ENCODE data around the gene C1orf122.
"Not testable (repeated sequence)": the region's sequence is repeated elsewhere in the genome, so short reads cannot be mapped to it uniquely, and the experiment has no call there.

The C1orf122 gene

DNA sequence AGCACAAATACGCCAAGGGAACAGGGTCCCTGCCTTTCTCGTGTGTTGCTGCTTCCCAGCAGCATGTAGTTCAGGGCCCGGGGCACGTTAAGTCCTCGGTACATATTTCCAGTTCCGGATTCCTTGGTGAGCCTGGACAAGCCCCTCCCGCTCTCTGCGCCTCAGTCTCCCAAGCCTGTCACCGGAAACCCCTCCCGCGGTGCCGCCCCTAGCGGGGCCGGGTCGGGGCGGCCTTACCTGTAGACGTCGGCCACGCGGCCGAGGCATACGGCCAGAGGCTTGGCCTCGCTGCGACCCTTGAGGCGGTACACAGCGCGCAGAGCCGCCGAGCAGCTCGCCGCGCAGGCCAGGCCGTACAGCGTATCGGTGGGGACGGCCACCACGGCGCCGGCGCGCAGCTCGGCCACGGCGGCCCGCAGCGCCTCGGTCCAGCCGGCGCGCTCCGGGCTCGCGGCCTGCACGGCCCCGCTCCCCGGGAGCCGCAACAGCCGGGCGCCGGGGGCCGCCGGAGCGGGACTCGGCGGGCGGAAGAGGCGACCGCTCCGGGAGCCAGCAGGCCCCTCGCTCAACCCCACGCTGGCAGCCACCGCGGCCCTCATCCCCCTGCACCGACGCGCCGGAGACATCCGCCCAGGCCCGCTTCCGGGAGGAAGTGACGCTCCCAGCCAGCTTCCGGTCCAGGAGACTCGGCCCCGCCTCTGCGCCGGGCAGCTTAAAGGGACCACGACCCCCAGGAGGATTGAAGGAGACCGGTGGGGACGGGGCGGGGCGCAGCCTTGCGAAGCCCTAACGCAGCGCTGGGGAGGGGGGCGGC is at the start of gene C1orf122, which contains the start of gene YRDC:
C1orf122 (plus strand) TSS at position 236 of the 814 bp plus-strand sequence. CDS start 615 bp downstream, outside the sequence.
YRDC (minus strand) TSS at position 654 of the 814 bp plus-strand sequence; CDS start at position 626, 28 bp downstream.
- peak; percentile 50 to 95 (median 88) for DNase-seq

GRCh38 chr1:37759451-37759850 is 48.1 kb upstream of the C1orf122 start:
- DNase-seq: no peak

- no peak for DNase-seq
Observed at GRCh38 chr1:37761416-37762095, 46.0 kb upstream of the C1orf122 start.

- DNase-seq: no peak
Observed at GRCh38 chr1:37762516-37762915, 45.1 kb upstream of the C1orf122 start.

DNA sequence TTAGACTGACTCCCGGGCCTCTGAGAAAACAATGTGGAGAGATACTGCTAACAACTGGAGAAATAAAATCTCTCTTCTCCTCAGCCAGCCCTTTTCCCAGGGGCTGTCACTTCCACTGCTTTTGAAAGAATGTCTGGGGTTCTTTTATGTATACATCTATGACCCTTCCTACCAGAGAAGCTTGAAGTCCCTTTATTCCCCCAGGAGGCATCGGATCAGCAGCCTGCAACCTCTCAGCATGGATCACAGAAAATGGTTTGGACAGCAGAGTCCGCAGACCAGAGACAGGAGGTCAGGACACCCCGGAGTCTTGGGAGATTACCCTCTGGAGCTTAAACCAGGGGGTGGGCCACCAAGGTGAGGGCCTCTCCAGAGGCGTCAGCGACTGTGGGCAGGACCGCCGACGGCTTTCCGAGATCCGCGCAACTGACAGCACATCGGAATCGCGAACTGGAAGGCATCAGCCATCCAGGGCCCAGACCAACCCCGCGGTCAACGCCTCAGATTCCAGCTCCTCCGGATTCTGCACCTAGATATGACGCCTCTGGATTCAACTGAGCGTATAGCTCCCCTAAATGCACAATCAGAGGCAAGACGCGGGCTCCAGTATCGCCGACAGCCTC is 43.7 kb upstream of the C1orf122 start:
- no peak for DNase-seq

GRCh38 chr1:37764414-37764825 is 43.2 kb upstream of the C1orf122 start:
- peak in 1 of 14 donors; percentile 4 for DNase-seq

GRCh38 chr1:37764888-37765441 is 42.6 kb upstream of the C1orf122 start, which contains the start of gene EPHA10:
TSS of gene EPHA10 (minus strand) at chr1:37765120. CDS start at chr1:37765066, 54 bp downstream.
- DNase-seq: no peak

- no peak for DNase-seq
Observed at GRCh38 chr1:37765916-37766664, 41.5 kb upstream of the C1orf122 start.

GRCh38 chr1:37767488-37767887 is 40.1 kb upstream of the C1orf122 start:
- no peak for DNase-seq

DNA sequence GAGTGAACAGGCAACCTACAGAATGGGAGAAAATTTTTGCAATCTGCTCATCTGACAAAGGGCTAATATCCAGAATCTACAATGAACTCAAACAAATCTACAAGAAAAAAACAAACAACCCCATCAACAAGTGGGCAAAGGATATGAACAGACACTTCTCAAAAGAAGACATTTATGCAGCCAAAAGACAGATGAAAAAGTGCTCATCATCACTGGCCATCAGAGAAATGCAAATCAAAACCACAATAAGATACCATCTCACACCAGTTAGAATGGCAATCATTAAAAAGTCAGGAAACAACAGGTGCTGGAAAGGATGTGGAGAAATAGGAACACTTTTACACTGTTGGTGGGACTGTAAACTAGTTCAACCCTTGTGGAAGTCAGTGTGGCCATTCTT is 36.1 kb upstream of the C1orf122 start:
- DNase-seq: not testable (repeated sequence)

DNA sequence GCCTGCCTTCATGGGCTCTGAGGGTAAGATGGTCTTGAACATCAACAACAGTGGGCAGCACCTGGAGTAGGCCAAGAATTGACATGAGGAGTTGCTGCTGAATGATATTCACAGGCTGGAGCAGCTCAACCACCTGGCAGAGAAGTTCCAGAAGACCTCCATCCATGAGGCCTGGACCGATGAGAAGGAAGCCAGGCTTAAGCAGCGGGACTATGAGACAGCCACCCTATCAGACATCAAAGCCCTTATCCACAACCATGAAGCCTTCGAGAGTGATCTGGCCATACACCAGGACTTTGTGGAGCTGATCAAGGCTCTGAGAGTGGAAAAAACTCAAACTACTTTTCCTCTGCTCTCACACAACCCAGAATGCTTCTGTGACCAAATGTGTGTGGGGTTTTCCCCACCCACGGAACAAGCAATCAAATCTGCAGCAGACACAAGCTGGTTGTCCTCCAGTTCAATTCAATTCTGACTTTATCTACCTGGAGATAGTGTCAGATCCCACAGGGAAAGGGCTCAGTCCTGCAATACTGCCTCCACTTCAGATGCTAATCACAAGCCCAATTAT is 30.6 kb upstream of the C1orf122 start:
- no peak for DNase-seq

- no peak for DNase-seq
Observed at GRCh38 chr1:37778654-37779053, 28.9 kb upstream of the C1orf122 start.

DNA sequence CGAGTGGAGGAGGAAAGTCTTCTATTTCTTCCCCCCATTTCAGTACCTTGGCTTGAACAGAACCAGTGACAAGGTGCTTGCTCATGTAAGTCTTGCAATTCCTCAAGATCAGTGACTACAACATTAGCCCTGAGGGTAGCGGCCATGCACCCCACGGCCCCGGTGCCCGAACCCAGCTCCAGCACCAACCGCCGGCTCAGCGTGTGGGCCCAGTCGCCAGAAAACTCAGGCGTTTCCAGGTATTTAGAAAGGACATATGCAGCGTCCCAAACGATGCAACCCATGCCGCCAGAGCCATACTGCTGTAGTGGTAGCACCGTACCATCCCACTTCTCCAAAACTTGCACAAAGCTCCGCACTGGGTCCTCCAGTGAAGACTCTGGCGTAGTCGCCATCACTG is 25.1 kb upstream of the C1orf122 start:
- DNase-seq: no peak

GRCh38 chr1:37792943-37793686 is 14.5 kb upstream of the C1orf122 start:
- DNase-seq: no peak

DNA sequence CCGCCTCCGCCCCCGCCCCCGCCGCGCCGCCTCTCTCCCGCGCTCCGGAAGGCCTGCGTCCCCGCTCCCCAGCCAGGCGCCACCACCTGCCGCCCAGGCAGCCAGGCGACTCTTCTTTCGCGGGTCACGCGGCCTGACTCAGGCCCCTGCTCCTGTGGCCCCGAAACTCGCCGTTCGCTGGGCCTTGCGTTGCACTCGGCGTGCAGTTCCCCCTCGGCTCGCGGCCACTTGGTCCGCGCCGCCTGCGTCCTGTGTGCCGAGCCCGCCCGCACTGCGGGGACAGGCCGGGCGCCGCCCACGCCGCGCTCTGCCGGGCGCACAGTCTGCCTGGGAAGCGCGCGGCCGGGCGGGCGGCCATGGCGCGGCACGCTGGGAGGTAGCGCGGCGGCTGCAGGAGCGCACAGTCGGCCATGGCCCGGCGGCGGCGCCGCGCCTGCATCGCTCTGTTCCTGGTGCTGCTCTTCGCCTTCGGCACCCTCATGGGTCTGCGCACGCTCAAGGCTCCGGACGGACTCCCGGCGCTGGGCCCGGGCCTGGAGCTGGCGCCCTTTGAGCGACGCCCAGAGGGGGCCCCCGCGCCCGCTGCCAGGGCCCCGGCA is 13.7 kb upstream of the C1orf122 start, which contains the start of gene MANEAL:
MANEAL (plus strand) TSS at position 75 of the 599 bp plus-strand sequence; CDS start at position 411, 336 bp downstream.
- peak in 4 of 14 donors; percentile 13 to 69 (median 40) for DNase-seq

DNA sequence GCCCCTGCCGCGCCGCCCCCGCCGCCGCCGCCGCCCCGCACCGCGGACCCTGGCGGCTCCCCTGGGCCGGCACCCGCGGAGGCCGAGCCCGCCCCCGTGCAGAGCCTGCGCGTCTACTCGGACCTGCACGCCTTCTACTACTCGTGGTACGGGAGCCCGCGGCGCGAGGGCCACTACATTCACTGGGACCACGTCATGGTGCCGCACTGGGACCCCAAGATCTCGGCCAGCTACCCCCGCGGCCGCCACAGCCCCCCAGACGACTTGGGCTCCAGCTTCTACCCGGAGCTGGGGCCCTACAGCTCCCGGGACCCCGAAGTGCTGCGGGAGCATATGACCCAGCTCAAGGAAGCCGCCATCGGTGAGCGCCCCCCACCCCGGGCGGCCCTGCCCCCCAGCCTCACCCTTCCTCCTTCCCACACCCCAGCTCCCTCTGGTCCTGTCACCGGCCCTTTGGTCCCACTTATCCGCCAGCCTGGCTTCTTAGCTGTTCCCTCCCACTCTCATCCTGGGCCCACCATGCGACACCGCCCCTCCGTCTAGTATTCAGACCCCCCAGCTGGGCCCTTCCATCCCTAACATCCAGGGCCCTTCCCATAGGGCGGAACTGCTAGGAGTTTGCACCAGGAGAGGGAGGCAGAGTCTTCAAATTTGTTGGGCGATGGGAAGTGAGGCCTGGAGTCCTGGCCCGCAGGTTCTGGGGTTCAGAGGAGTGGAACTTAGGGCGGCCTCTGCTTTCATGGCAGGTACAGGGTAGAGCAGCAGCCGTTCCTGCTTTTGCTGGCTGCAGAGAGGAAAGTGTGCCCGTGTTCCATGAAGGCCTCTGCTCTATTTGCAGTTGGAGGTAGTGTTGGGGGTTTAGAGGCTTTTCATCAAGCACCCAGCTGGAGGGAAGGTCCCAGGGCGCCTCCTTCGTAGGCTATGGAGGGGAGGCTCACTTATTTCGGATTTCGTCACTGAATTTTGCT is 12.9 kb upstream of the C1orf122 start:
- DNase-seq: peak in 1 of 14 donors; percentile 5

DNA sequence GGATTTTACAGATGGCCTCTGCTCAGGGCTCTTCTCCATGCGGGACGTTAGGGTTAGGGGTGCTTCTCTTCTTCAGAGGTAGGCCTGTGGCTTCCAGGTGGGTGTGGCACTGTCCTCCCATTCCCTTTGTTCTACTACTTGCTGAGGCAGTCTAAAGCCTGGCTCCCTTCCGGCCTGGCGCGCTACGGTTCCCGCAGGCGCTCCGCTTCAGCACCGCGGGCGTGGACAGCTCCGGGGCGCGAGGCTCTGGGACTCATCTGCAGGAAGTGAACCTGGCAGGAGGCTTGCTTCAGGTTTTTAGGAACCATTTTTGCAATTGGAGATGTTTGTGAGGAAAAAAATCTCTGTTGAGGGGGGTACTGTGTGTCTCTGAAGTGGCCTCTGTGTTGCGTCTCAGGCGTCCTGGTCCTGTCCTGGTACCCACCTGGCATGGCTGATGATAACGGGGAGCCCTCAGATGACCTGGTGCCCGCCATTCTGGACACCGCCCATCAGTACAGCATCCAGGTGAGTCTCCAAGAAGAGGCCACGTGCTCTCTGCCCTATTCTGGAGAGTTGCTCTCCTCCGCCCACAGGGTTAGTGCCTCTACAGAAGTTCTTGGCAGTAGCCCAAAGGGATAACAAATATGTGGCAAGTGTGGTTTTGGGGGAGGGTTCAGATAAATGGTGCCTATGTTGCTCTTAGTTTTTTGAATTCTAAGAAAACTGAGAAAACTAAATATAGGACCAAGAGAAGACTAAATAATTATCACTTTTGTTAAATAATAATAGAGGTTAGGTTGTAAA is 12.1 kb upstream of the C1orf122 start:
- DNase-seq: peak in 3 of 14 donors; percentile 19 to 34 (median 22)

DNA sequence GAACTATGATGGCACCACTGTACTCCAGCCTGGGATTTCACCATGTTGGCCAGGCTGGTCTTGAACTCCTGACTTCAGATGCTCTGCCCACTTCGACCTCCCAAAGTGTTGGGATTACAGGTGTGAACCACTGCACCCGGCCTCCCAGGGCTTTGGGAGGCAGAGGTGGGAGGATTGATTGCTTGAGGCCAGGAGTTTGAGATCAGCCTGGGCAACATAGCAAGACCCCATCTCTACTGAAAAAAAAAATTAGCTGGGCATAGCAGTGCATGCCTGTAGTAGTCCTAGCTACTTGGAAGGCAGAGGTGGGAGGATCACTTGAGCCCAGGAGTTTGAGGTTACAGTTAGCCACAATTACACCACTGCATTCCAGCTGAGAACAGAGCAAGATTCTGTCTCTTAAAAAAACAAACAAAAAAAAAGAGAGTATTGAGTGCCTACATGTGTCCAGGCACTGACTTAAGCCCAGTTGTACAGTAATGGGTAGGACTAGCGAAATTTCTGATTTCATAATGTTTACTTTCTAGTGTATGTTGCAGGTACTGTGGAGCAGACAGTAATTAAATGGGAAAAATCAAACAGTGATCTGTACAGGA is 9.7 kb upstream of the C1orf122 start:
- DNase-seq: no peak
